HCT116 (cell line): ENCODE data around the gene NSRP1. TPM values are rescaled to one million over a fixed set of nuclear protein-coding genes. Genes with fewer than 3 reads are reported as not detected.

Experiments
- ATAC-seq: fragments of 200-7000 bp; cut with Tn5 transposase; 2 replicates; pipeline ENCODE4 v1.9.1; 2020; ENCODE audit warnings: mild to moderate bottlenecking, moderate library complexity
- BruUV-seq: library from RNA; stranded (reverse); fragments of 400-500 nt; replicated peaks from 2 replicates; lab custom pipeline; 2021; lab: Mats Ljungman, UMichigan
- CTCF ChIA-PET: fragments of 300-600 bp; sonication (Branson Sonifier 250); formaldehyde crosslinking; loops from one replicate; lab custom pipeline; 2021; ENCODE audit warnings: antibody characterized with exemption; lab: Charles Lee
- POLR2A ChIA-PET: fragments of 300-600, 350-600 bp; sonication (Branson Sonifier 250); formaldehyde crosslinking; loops from one replicate; lab custom pipeline; 2021; ENCODE audit warnings: antibody characterized with exemption; lab: Charles Lee
- RAD21 ChIA-PET, 2 experiments: fragments of 300-600 bp; sonication (Branson Sonifier 250); formaldehyde crosslinking; loops; one replicate each; lab custom pipeline; 2023; ENCODE audit warnings: low total read pairs in 2 of 2; ENCODE audit not compliant: uncharacterized antibody in 2 of 2, unreplicated experiment in 2 of 2, low non-redundant PET in 1 of 2; lab: Charles Lee
- DNase-seq: peaks from one replicate; pipeline ENCODE4 v3.0.0-alpha.2; 2010; ENCODE audit warnings: low read depth, low spot score
- H2AFZ ChIP-seq: fragments of 200-600 bp; shearing (Covaris generic), sonication (generic); 2 replicates; pipeline ENCODE4 v1.6.1; 2017; ENCODE audit warnings: low read depth, mixed run types, mixed read lengths, antibody characterized with exemption, low read length; ENCODE audit not compliant: poor library complexity, severe bottlenecking
- H3K27ac ChIP-seq: 2 replicates; pipeline ENCODE4 v1.5.1; 2012; ENCODE audit warnings: low read depth, low read length
- H3K27me3 ChIP-seq: fragments of 200-600 bp; sonication (generic); 2 replicates; pipeline ENCODE4 v1.6.1; 2016; ENCODE audit warnings: mixed run types, low read length, mixed read lengths; ENCODE audit not compliant: insufficient read depth
- H3K36me3 ChIP-seq, 2 experiments: fragments of 200-500 bp in 1 of 2; fragments of 200-600 bp in 1 of 2; sonication (Bioruptor generic) in 1 of 2; sonication (generic) in 1 of 2; 2 replicates each; pipeline versions ENCODE4 v1.5.1 to v1.6.1; 2014 to 2016; ENCODE audit warnings: low read length in 2 of 2, inconsistent platforms in 1 of 2, mixed read lengths in 1 of 2, mixed run types in 1 of 2; ENCODE audit not compliant: insufficient read depth in 2 of 2, control insufficient read depth in 1 of 2
- H3K4me1 ChIP-seq, 2 experiments: fragments of 200-600 bp in 1 of 2; sonication (generic) in 1 of 2; 2 replicates each; pipeline versions ENCODE4 v1.5.1 to v1.6.1; 2012 to 2017; ENCODE audit warnings: low read length in 2 of 2, inconsistent platforms in 1 of 2, mild to moderate bottlenecking in 1 of 2, mixed read lengths in 1 of 2, mixed run types in 1 of 2, moderate library complexity in 1 of 2; ENCODE audit not compliant: insufficient read depth in 2 of 2, control insufficient read depth in 1 of 2
- H3K4me2 ChIP-seq: fragments of 200-600 bp; sonication (generic); 2 replicates; pipeline ENCODE4 v1.6.1; 2017; ENCODE audit warnings: mixed run types, low read length, mixed read lengths
- H3K4me3 ChIP-seq, 2 experiments: fragments of 200-600 bp in 1 of 2; sonication (generic) in 1 of 2; replicated peaks in 1 of 2; 2 replicates each; pipeline ENCODE4 v1.5.1; 2011 to 2016; ENCODE audit warnings: low read length in 2 of 2, control low read depth in 1 of 2, low read depth in 1 of 2, mild to moderate bottlenecking in 1 of 2, mixed read lengths in 1 of 2, mixed run types in 1 of 2
- H3K79me2 ChIP-seq: fragments of 200-600 bp; sonication (generic); 2 replicates; pipeline ENCODE4 v1.6.1; 2017; ENCODE audit warnings: mild to moderate bottlenecking, mixed run types, low read length, moderate library complexity, mixed read lengths; ENCODE audit not compliant: insufficient read depth
- H3K9ac ChIP-seq: fragments of 200-600 bp; sonication (generic); 2 replicates; pipeline ENCODE4 v1.6.1; 2016; ENCODE audit warnings: low read length, mixed read lengths
- H3K9me2 ChIP-seq: fragments of 200-600 bp; sonication (generic), shearing (Covaris generic); 2 replicates; pipeline ENCODE4 v1.6.1; 2017; ENCODE audit warnings: mixed run types, mild to moderate bottlenecking, moderate library complexity; ENCODE audit not compliant: insufficient read depth
- H3K9me3 ChIP-seq, 2 experiments: fragments of 200-500 bp in 1 of 2; fragments of 200-600 bp in 1 of 2; sonication (Bioruptor generic) in 1 of 2; sonication (generic) in 1 of 2; 2 replicates each; pipeline ENCODE4 v1.6.1; 2014 to 2017; ENCODE audit warnings: low read length in 2 of 2, mixed read lengths in 2 of 2, inconsistent platforms in 1 of 2, low read depth in 1 of 2, mild to moderate bottlenecking in 1 of 2, mixed run types in 1 of 2, moderate library complexity in 1 of 2; ENCODE audit not compliant: control insufficient read depth in 1 of 2, insufficient read depth in 1 of 2
- H4K20me1 ChIP-seq: fragments of 200-600 bp; sonication (generic), shearing (Covaris generic); 2 replicates; pipeline ENCODE4 v1.6.1; 2017; ENCODE audit warnings: mixed run types, mild to moderate bottlenecking, moderate library complexity; ENCODE audit not compliant: insufficient read depth
- CBX3 ChIP-seq: IDR thresholded peaks from 2 replicates; pipeline ENCODE4 v1.6.1; 2012; ENCODE audit warnings: low read depth
- CEBPB ChIP-seq: IDR thresholded peaks from 2 replicates; pipeline ENCODE4 v1.6.1; 2012; ENCODE audit warnings: low read depth
- EZH2phosphoT487 ChIP-seq: fragments of 200-600 bp; IDR thresholded peaks from 2 replicates; pipeline ENCODE4 v1.6.1; 2018; ENCODE audit warnings: antibody characterized with exemption, borderline replicate concordance
- FOSL1 ChIP-seq: IDR thresholded peaks from 2 replicates; pipeline ENCODE4 v1.6.1; 2012; ENCODE audit warnings: low read depth
- POLR2AphosphoS5 ChIP-seq: IDR thresholded peaks from 2 replicates; pipeline ENCODE4 v1.6.1; 2011; ENCODE audit warnings: mild to moderate bottlenecking, low read depth, low read length, moderate library complexity
- SRF ChIP-seq: IDR thresholded peaks from 2 replicates; pipeline ENCODE4 v1.6.1; 2012; ENCODE audit warnings: low read depth
- TCF7L2 ChIP-seq: IDR thresholded peaks from 2 replicates; pipeline ENCODE4 v1.7.0; 2011; ENCODE audit warnings: borderline replicate concordance, inconsistent platforms; ENCODE audit not compliant: insufficient read depth, insufficient read length; ENCODE audit errors: extremely low read depth
- YY1 ChIP-seq: IDR thresholded peaks from 2 replicates; pipeline ENCODE4 v1.6.1; 2011; ENCODE audit warnings: low read length, low read depth, moderate library complexity, mild to moderate bottlenecking; ENCODE audit not compliant: insufficient replicate concordance; ENCODE audit errors: extremely low read depth
- ZFX ChIP-seq: fragments of 450-650 bp; IDR thresholded peaks from 2 replicates; pipeline ENCODE4 v1.6.1; 2017
- ZNF274 ChIP-seq: fragments of 200-500 bp; sonication (Bioruptor generic); IDR thresholded peaks from 2 replicates; pipeline ENCODE4 v1.6.1; 2014; ENCODE audit warnings: mild to moderate bottlenecking, low read depth, low read length, inconsistent platforms
- intact Hi-C: fragments of 100-400 bp; cut with micrococcal nuclease; formaldehyde crosslinking; loops from 2 replicates; pipeline ENCODE4 v1.10.0; 2022
- total RNA-seq: library from RNA; stranded (reverse); gene quantifications from one replicate; pipeline ENCODE4 v1.2.1, GENCODE V29; 2021; ENCODE audit not compliant: unreplicated experiment
- TF ChIP-seq, protein P1 (sequence below), 3 experiments: fragments of 200-600 bp in 1 of 3; sonication (generic) in 1 of 3; IDR thresholded peaks in 2 of 3; conservative IDR thresholded peaks in 1 of 3; 2 replicates each; pipeline ENCODE4 v1.5.1; 2012 to 2017; ENCODE audit warnings: low read depth in 2 of 3, low read length in 2 of 3, antibody characterized with exemption in 1 of 3, borderline replicate concordance in 1 of 3, control low read depth in 1 of 3, mild to moderate bottlenecking in 1 of 3, mixed read lengths in 1 of 3, mixed run types in 1 of 3, moderate library complexity in 1 of 3; ENCODE audit not compliant: insufficient read depth in 1 of 3
- TF ChIP-seq, protein P2 (sequence below): IDR thresholded peaks from 2 replicates; pipeline ENCODE4 v1.6.1; 2012

The NSRP1 gene
- total RNA-seq, 1 experiment from 2014 or later: 24.9 TPM

GRCh38 chr17:30225919-30226553 lies 109.4 kb downstream of the NSRP1 start (continued):
- no peak for TF ChIP-seq SRF
- no peak for TF ChIP-seq ZFX
- no peak for TF ChIP-seq TCF7L2
- TF ChIP-seq YY1: no peak
- no peak for TF ChIP-seq FOSL1
- TF ChIP-seq, all 23 proteins: peak for 0

GRCh38 chr17:30226878-30227277 lies 110.3 kb downstream of the NSRP1 start:
- H3K4me3 ChIP-seq: no peak overlapping the region
- H3K36me3 ChIP-seq: no peaks in the 10 kb centered on the region
- H3K4me1 ChIP-seq: peaks cover 0 to 9% of the 10 kb centered on the region in 2 experiments; a peak in 1 of 4 replicates
- ChIA-PET RAD21 (no interaction called here), CTCF (no interaction called here), POLR2A (no interaction called here)
- H4K20me1 ChIP-seq: no peaks in the 10 kb centered on the region
- H3K9me2 ChIP-seq: no peaks in the 10 kb centered on the region
- BruUV-seq: no TSS peak
- DNase-seq (no peak), ATAC-seq (no peak)
- H3K9me3 ChIP-seq: no peaks in the 10 kb centered on the region
- no peaks in the 10 kb centered on the region for H3K79me2 ChIP-seq
- H3K27me3 ChIP-seq: 0 out of 2 replicates have a peak, but pooled peaks cover 9% of the 10 kb centered on the region
- H3K27ac ChIP-seq: no peak overlapping the region
- no peak overlapping the region for H3K9ac ChIP-seq
- intact Hi-C loops: no loop called here
- TF ChIP-seq, protein P1, sequence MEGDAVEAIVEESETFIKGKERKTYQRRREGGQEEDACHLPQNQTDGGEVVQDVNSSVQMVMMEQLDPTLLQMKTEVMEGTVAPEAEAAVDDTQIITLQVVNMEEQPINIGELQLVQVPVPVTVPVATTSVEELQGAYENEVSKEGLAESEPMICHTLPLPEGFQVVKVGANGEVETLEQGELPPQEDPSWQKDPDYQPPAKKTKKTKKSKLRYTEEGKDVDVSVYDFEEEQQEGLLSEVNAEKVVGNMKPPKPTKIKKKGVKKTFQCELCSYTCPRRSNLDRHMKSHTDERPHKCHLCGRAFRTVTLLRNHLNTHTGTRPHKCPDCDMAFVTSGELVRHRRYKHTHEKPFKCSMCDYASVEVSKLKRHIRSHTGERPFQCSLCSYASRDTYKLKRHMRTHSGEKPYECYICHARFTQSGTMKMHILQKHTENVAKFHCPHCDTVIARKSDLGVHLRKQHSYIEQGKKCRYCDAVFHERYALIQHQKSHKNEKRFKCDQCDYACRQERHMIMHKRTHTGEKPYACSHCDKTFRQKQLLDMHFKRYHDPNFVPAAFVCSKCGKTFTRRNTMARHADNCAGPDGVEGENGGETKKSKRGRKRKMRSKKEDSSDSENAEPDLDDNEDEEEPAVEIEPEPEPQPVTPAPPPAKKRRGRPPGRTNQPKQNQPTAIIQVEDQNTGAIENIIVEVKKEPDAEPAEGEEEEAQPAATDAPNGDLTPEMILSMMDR (IDR thresholded peaks at IDR 0.05 in 2 of 3, conservative IDR thresholded peaks at IDR 0.05 in 1 of 3; ENCODE audit: borderline replicate concordance in 1 of 3, insufficient read depth in 1 of 3, low read depth in 2 of 3, low read length in 2 of 3): no peak
- TF ChIP-seq POLR2AphosphoS5: no peak
- no peak for TF ChIP-seq CEBPB
- no peak for TF ChIP-seq TCF7L2
- TF ChIP-seq ZNF274: no peak
- TF ChIP-seq CBX3: no peak
- TF ChIP-seq EZH2phosphoT487: no peak
- no peak for TF ChIP-seq SRF
- TF ChIP-seq, protein P2, sequence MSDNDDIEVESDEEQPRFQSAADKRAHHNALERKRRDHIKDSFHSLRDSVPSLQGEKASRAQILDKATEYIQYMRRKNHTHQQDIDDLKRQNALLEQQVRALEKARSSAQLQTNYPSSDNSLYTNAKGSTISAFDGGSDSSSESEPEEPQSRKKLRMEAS: no peak
- H3K4me2 ChIP-seq: no peak overlapping the region
- no peak overlapping the region for H2AFZ ChIP-seq
